Stimulated activated naive CD8-positive, alpha-beta T cell treated with anti-CD3 and anti-CD28 coated beads, Interleukin-15, Interleukin-2, amounts not matched to agents 100 ng/mL and 50 ng/mL, for 24 hours (primary cell): ENCODE results near the gene PWP2.
"Not testable (repeated sequence)": the region's sequence is repeated elsewhere in the genome, so short reads cannot be mapped to it uniquely, and the experiment has no call there.

Experiments used
- H3K27ac Mint-ChIP-seq: one replicate; pipeline ENCODE4 v1.8.0; 2021; ENCODE audit warnings: mild to moderate bottlenecking, mixed read lengths
- H3K27me3 Mint-ChIP-seq: one replicate; pipeline ENCODE4 v1.8.0; 2021; ENCODE audit warnings: mixed read lengths
- H3K36me3 Mint-ChIP-seq: one replicate; pipeline ENCODE4 v1.8.0; 2021; ENCODE audit warnings: low read depth, mixed read lengths
- H3K4me1 Mint-ChIP-seq: one replicate; pipeline ENCODE4 v1.8.0; 2021; ENCODE audit warnings: low read depth, mixed read lengths
- H3K4me3 Mint-ChIP-seq: one replicate; pipeline ENCODE4 v1.8.0; 2021; ENCODE audit warnings: mild to moderate bottlenecking, mixed read lengths
- H3K9me3 Mint-ChIP-seq: one replicate; pipeline ENCODE4 v1.8.0; 2021; ENCODE audit warnings: mixed read lengths

Gene PWP2

GRCh38 chr21:44107026-44107501 is at the start of gene PWP2:
Gene PWP2 (plus strand): TSS chr21:44107399. CDS start chr21:44107417, 18 bp downstream.
- H3K4me3 Mint-ChIP-seq: peak within 1 kb of the TSS; percentile 48
- H3K4me1 Mint-ChIP-seq, H3K27me3 Mint-ChIP-seq, H3K36me3 Mint-ChIP-seq, H3K9me3 Mint-ChIP-seq, H3K27ac Mint-ChIP-seq: not testable (repeated sequence)

DNA sequence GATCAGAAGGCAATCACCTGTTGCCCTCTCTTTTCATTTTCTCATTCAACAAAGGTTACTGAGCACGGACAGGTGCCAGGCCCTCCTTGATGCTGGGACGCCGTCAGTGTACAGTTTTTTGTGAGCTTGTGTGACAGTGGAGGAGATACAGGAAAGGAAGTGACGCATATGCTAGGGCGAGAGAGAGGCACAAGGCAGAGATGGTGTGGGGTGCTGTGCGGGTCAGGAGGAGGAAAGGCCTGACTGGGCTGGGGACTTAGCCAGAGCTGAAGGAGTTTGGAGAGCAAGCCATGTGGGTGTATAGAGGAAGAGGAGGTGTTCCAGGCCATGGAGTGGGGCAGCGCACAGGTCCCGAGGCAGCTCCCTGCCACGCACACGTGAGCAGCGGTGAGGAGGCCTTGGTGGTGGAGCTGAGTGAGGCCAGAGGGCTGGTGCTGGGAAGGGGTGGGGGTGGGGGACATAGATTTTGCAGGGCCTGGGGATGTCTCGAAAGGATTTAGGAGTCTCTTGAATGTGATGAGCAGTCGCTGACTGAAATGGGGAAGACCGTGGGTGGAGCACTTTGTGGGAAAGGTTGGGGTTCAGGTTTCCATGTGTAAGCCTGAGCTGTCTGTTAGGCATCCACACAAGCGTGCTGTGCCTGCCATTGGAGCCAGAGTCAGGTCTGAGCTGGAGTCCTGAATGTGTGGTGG is 49.1 kb upstream of the PWP2 start:
- Mint-ChIP-seq H3K27ac (peak overlapping the region; percentile 81), H3K36me3 (peaks cover 59% of the 10 kb centered on the region), H3K9me3 (no peaks in the 10 kb centered on the region), H3K27me3 (no peaks in the 10 kb centered on the region), H3K4me3 (peak overlapping the region; percentile 11), H3K4me1 (peaks cover 35% of the 10 kb centered on the region)

DNA sequence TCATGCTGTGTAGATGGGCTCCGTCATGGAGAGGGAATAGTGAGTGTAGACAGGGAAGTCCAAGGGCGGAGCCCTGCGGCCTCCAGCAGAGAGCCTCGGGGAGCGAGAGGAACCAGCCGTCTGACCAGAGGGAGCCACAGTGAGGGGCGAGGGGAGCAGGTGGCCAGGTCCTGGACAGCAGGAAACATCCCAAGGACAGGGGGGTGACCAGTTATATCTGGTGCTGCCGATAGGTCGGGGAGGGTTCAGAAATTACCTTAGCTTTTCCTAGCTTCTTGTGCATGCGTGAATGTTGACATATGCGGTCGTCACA is 48.6 kb upstream of the PWP2 start:
- H3K9me3 Mint-ChIP-seq: no peaks in the 10 kb centered on the region
- H3K27me3 Mint-ChIP-seq: no peaks in the 10 kb centered on the region
- peaks cover 61% of the 10 kb centered on the region for H3K36me3 Mint-ChIP-seq
- peaks cover 37% of the 10 kb centered on the region for H3K4me1 Mint-ChIP-seq
- peak overlapping the region; percentile 11 for H3K4me3 Mint-ChIP-seq
- H3K27ac Mint-ChIP-seq: peak overlapping the region; percentile 81

DNA sequence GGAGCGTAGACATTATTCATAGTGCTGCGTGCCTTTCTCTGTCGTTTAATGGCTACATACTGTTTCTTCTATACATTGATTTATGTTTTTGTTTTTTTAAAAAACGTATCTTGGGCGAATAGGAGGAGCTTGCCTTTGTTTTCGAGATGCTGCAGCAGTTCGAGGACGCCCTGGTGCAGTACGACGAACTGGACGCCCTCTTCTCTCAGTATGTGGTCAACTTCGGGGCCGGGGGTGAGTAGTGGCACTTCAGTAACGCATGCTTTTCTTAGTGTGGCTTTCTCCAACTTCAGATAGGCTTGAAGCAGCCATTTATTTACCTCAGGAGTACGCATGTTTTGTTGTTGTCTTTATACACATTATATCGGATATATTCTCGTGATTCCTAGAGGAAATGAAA is 48.2 kb upstream of the PWP2 start:
- Mint-ChIP-seq H3K4me3 (no peak overlapping the region), H3K27ac (no peak overlapping the region), H3K4me1 (peaks cover 38% of the 10 kb centered on the region), H3K9me3 (no peaks in the 10 kb centered on the region), H3K27me3 (no peaks in the 10 kb centered on the region), H3K36me3 (peaks cover 61% of the 10 kb centered on the region)

DNA sequence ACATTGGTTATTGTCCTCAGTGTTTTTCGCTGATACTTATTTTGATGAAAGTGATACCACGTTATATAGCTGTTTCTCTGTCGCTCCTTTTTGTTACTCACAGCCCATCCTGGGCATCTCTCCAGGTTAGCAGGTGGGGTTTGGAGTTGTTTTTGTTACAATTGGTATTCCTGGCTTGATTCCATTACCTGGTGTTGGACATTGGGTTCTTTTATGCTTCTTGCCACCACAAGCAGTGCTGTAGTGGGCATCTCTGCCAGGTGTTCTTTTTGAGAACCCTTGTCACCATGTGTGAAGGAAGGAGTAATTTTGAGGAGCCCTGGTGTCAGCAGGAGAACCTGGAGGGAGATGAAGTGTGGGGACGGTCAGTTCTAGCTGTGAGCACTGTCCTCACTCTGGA is 47.5 kb upstream of the PWP2 start:
- Mint-ChIP-seq H3K9me3 (no peaks in the 10 kb centered on the region), H3K27ac (no peak overlapping the region), H3K36me3 (peaks cover 64% of the 10 kb centered on the region), H3K27me3 (no peaks in the 10 kb centered on the region), H3K4me1 (peaks cover 43% of the 10 kb centered on the region), H3K4me3 (no peak overlapping the region)

DNA sequence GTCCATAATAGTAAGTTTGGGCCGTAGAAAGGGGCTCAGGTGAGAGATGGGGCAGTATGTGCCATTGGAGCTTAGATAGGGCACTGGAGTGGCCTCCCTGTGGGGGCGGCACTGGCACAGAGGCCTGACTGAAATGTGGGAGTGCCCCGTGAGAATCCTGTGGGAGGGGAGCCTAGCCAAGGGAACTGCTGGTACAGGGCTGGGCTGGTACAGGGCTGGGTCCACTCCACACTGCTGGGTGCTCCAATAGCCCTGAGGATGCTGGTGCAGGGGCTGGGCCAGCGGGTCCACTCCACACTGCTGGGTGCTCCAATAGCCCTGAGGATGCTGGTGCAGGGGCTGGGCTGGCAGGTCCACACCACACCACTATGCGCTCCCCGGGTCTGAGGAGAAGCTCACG is 44.8 kb upstream of the PWP2 start:
- H3K4me1 Mint-ChIP-seq: peaks cover 59% of the 10 kb centered on the region
- H3K27ac Mint-ChIP-seq: no peak overlapping the region
- H3K36me3 Mint-ChIP-seq: peaks cover 59% of the 10 kb centered on the region
- H3K4me3 Mint-ChIP-seq: no peak overlapping the region
- no peaks in the 10 kb centered on the region for H3K27me3 Mint-ChIP-seq
- no peaks in the 10 kb centered on the region for H3K9me3 Mint-ChIP-seq

DNA sequence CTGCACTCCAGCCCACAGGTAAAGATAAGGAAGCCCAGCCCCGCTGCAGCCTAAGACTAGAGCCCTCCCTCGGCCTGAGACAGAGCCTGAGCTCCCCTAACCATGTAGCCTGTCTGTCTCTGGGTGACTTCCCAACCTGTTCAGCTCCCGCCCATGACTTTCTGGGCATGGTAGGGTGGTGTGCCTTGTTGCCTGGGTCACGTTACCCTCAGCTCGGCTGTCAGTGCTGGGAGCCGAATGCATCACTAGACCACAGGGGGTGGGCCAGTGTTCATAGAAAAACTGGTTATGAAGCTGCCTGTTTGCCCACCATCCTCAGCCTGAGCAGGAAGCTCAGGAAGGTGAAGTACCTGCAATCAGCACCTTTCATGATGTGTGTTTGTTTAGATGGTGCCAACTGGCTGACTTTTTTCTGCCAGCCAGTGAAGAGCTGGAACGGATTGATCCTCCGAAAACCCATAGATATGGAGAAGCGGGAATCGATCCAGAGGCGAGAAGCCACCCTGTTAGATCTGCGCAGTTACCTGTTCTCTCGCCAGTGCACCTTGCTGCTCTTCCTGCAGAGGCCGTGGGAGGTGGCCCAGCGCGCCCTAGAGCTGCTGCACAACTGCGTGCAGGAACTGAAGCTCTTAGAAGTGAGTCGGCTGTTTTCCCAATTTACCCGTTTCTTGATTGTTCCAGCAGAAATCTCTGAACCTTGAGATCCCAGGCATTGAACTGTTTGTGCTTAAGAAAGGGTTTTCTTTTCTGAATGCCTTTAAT is 43.9 kb upstream of the PWP2 start:
- H3K9me3 Mint-ChIP-seq: no peaks in the 10 kb centered on the region
- peaks cover 50% of the 10 kb centered on the region for H3K4me1 Mint-ChIP-seq
- H3K27me3 Mint-ChIP-seq: no peaks in the 10 kb centered on the region
- H3K27ac Mint-ChIP-seq: peak overlapping the region; percentile 66
- H3K4me3 Mint-ChIP-seq: no peak overlapping the region
- peaks cover 58% of the 10 kb centered on the region for H3K36me3 Mint-ChIP-seq

DNA sequence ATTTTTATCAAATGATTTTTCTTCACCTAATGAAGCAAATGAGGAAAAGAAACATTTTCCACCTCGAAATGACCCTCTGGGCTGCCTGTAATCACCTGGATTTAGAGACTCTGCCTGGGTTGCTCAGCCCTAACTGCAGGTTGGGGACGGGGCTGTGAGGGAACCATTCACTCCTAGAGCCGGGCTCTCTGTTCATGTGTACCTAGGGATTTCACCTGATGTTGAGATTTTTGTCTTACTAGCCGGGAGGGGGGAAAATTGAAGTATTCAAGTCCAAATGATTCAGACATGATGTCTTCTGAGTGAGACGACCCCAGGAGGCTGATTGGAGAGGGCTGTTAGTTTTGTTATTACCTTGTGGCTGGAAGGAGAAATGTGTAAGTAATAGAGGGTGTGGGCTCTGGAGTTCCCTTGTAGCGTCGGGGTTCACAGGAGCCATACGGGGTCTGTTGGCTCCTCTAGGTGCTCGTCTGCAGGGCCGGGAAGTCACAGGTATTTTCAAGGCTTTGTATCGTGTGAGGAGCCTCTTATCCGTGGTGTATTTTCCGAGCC is 42.3 kb upstream of the PWP2 start:
- Mint-ChIP-seq H3K27ac (peak overlapping the region; percentile 92), H3K9me3 (no peaks in the 10 kb centered on the region), H3K4me3 (peak overlapping the region; percentile 61), H3K36me3 (peaks cover 57% of the 10 kb centered on the region), H3K4me1 (peaks cover 43% of the 10 kb centered on the region), H3K27me3 (no peaks in the 10 kb centered on the region)

- peaks cover 56% of the 10 kb centered on the region for H3K36me3 Mint-ChIP-seq
Measured at GRCh38 chr21:44065428-44065827, 41.8 kb upstream of the PWP2 start.

GRCh38 chr21:44066116-44066515 is 41.1 kb upstream of the PWP2 start:
- Mint-ChIP-seq H3K4me1 (peaks cover 43% of the 10 kb centered on the region), H3K27ac (peak overlapping the region; percentile 92), H3K4me3 (peak overlapping the region; percentile 61), H3K36me3 (peaks cover 57% of the 10 kb centered on the region), H3K9me3 (no peaks in the 10 kb centered on the region), H3K27me3 (no peaks in the 10 kb centered on the region)

More at GRCh38 chr21:44065428-44065827, 41.8 kb upstream of the PWP2 start:
- Mint-ChIP-seq H3K27ac (peak overlapping the region; percentile 92), H3K27me3 (no peaks in the 10 kb centered on the region), H3K4me3 (peak overlapping the region; percentile 61), H3K9me3 (no peaks in the 10 kb centered on the region), H3K4me1 (peaks cover 43% of the 10 kb centered on the region)

DNA sequence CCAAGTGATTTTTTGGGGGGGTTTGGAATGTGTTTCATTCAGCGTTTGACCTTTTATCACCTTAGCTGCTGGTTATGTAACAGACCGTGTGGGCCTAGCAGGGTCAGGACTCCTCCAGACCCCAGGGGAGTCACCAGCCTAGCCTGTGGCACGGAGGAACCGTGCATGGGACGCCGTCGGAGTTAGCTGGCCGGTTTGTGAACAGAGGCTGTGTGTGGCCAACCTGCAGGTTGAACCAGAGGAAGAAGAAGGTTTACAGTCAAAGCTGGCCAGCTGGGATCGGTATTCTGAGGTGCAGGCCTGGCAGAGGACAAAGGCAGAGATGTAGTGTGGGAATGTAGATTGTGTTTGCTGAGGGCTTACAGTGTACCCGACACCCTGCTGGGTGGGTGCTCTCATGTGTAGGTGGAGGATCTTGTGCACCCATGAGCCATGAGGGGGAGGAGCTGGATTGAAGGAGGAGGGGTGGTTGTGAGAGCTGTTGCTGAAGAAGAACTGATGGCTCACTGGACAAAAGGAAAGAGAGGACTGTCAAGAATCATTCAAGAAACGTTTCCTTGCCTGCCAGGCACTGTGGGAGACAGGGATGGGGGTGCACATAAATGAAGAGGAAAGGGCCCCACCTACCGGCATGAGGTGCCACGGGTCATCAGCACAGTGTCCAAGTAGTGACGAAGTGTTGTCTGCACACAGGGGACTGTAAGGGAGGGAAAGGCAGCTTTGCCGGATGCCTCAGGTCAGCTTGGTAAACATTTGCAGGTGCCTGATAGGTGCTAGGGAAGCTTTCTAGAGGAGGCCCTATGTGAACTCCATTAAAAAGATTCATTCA is 40.0 kb upstream of the PWP2 start:
- Mint-ChIP-seq H3K9me3 (no peaks in the 10 kb centered on the region), H3K27ac (peak overlapping the region; percentile 64), H3K4me3 (no peak overlapping the region), H3K4me1 (peaks cover 43% of the 10 kb centered on the region), H3K27me3 (no peaks in the 10 kb centered on the region), H3K36me3 (peaks cover 63% of the 10 kb centered on the region)

- Mint-ChIP-seq H3K4me3 (no peak overlapping the region), H3K27me3 (no peaks in the 10 kb centered on the region), H3K27ac (no peak overlapping the region), H3K36me3 (peaks cover 73% of the 10 kb centered on the region), H3K9me3 (no peaks in the 10 kb centered on the region), H3K4me1 (peaks cover 34% of the 10 kb centered on the region)
Measured at GRCh38 chr21:44070391-44070790, 36.8 kb upstream of the PWP2 start.

GRCh38 chr21:44071359-44072104 is 35.7 kb upstream of the PWP2 start:
- Mint-ChIP-seq H3K36me3 (peaks cover 68% of the 10 kb centered on the region), H3K4me1 (peaks cover 27% of the 10 kb centered on the region), H3K9me3 (no peaks in the 10 kb centered on the region), H3K27me3 (no peaks in the 10 kb centered on the region), H3K4me3 (no peak overlapping the region), H3K27ac (no peak overlapping the region)

DNA sequence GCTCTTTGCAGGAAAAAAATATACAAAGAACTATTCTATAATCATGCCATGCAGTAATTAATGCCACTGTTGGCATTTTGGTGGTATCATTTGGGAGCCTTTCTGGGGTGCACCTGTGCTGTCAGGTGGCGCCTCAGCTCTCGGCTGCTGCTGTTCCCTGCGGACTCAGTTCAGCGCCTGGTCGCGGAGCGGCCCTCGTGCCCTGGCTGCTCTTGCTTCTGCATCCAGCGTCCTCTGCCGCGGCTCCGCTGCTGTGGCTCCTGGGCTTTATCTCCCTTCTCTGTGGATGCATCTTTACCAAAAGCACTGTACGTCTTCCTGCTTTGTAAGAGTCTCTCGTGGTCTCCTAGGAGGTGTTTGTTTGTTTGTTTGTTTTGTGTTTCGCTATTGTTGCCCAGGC is 35.1 kb upstream of the PWP2 start:
- peak overlapping the region; percentile 58 for H3K27ac Mint-ChIP-seq
- peaks cover 67% of the 10 kb centered on the region for H3K36me3 Mint-ChIP-seq
- H3K4me1 Mint-ChIP-seq: peaks cover 26% of the 10 kb centered on the region
- H3K4me3 Mint-ChIP-seq: no peak overlapping the region
- no peaks in the 10 kb centered on the region for H3K27me3 Mint-ChIP-seq
- no peaks in the 10 kb centered on the region for H3K9me3 Mint-ChIP-seq
